ENCODE results near the gene MYBPHL. TPM values are rescaled to one million over a fixed set of nuclear protein-coding genes. Genes with fewer than 3 reads are reported as not detected.

MYBPHL gene
- total RNA-seq, 1 donor from 2014 or later, result not detected

DNA sequence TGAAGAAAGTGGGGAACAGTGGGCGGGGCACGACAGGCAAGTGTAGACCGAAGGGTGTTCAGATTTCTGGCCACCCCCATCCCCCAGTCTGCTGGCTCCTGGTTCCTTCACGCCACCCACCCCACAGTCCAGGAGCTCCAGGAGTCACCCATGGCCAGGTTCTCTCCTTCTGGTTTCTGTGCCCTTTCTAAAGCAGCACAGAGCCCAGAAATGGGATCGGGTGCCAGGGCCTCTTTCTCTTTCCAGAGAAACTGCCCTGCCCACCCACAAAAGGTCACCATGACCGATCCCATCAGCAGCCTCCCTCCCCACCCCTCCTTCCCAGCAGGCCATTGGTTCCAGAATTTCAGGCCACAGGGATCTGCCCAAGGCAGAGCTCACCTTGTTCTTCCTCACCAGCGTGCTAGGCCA, 60.7 kb downstream of the MYBPHL start:
- TF ChIP-seq CTCF (IDR thresholded peaks at IDR 0.05; ENCODE audit: unreplicated experiment), result no peak
- peaks cover 12% of the 10 kb centered on the region for H3K27me3 Mint-ChIP-seq (ENCODE audit: unreplicated experiment)
- DNase-seq (ENCODE audit: low spot score), result no peak
- H3K4me1 Mint-ChIP-seq (ENCODE audit: unreplicated experiment), result peaks cover 24% of the 10 kb centered on the region
- no peaks in the 10 kb centered on the region for H3K9me3 Mint-ChIP-seq (ENCODE audit: unreplicated experiment)
- no peak overlapping the region for H3K27ac Mint-ChIP-seq (ENCODE audit: unreplicated experiment)
- no peak overlapping the region for H3K4me3 Mint-ChIP-seq (ENCODE audit: unreplicated experiment)
- H3K36me3 Mint-ChIP-seq (ENCODE audit: low read depth, unreplicated experiment), result peaks cover 8% of the 10 kb centered on the region

DNA sequence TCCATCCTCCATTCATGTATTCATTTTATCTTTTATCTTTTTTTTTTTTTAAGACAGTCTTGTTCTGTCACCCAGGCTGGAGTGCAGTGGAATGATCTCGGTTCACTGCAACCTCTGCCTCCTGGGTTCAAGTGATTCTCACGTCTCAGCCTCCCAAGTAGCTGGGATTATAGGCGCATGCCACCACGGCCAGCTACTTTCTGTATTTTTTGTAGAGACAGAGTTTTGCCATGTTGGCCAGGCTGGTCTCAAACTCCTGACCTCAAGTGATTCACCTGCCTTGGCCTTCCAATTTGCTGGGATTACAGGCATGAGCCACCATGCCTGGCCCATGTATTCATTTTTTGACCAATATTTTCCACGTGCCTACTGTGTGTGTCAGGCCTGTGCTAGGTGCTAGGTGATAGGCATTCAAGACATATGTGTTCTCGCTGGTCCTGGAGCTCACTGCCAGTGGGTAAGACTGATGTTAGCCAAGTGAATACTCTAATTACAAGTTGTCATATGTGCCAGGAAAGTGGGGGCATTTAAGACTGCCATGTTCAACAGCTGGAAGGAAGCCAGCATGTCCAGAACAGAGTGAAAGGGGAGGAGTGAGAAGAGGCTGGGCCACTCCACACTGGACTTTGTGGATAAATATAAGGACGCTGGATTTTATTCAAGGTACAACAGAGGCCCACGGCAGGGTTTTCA, 62.8 kb downstream of the MYBPHL start:
- peaks cover 26% of the 10 kb centered on the region for H3K4me1 Mint-ChIP-seq (ENCODE audit: unreplicated experiment)
- H3K4me3 Mint-ChIP-seq (ENCODE audit: unreplicated experiment), result no peak overlapping the region
- DNase-seq (ENCODE audit: low spot score), result no peak
- H3K27me3 Mint-ChIP-seq (ENCODE audit: unreplicated experiment), result peaks cover 9% of the 10 kb centered on the region
- H3K36me3 Mint-ChIP-seq (ENCODE audit: low read depth, unreplicated experiment), result peaks cover 10% of the 10 kb centered on the region
- TF ChIP-seq CTCF (IDR thresholded peaks at IDR 0.05; ENCODE audit: unreplicated experiment), result no peak
- H3K27ac Mint-ChIP-seq (ENCODE audit: unreplicated experiment), result no peak overlapping the region
- no peaks in the 10 kb centered on the region for H3K9me3 Mint-ChIP-seq (ENCODE audit: unreplicated experiment)

- Mint-ChIP-seq H3K27ac (ENCODE audit: unreplicated experiment) (no peak overlapping the region), H3K4me1 (ENCODE audit: unreplicated experiment) (peaks cover 30% of the 10 kb centered on the region), H3K36me3 (ENCODE audit: low read depth, unreplicated experiment) (peaks cover 15% of the 10 kb centered on the region), H3K27me3 (ENCODE audit: unreplicated experiment) (peaks cover 10% of the 10 kb centered on the region), H3K4me3 (ENCODE audit: unreplicated experiment) (no peak overlapping the region), H3K9me3 (ENCODE audit: unreplicated experiment) (no peaks in the 10 kb centered on the region)
- DNase-seq (ENCODE audit: low spot score), result no peak
- no peak for TF ChIP-seq CTCF (IDR thresholded peaks at IDR 0.05; ENCODE audit: unreplicated experiment)
Observed at GRCh38 chr1:109243221-109243620, 63.6 kb downstream of the MYBPHL start.

DNA sequence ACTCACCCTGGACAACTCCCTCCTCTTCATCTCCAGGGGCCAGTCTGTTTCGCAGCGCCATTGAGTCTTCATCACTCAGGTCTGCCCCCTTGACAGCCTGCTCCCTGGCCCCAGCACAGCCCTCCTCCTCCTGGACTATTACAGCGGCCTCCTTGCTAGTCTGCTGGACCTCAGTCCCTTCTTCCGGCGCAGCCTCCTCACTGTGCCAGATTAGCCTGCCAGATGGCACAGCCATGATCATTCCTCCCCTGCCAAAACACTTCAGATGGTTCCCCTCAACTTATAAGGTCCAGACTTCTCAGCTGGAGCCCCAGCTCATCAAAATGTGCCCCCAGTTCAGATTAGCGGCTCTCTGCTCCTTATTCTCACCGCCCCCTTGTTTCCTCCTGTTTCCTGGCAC, 64.4 kb downstream of the MYBPHL start:
- peaks cover 21% of the 10 kb centered on the region for H3K36me3 Mint-ChIP-seq (ENCODE audit: low read depth, unreplicated experiment)
- H3K9me3 Mint-ChIP-seq (ENCODE audit: unreplicated experiment), result no peaks in the 10 kb centered on the region
- TF ChIP-seq CTCF (IDR thresholded peaks at IDR 0.05; ENCODE audit: unreplicated experiment), result no peak
- H3K4me1 Mint-ChIP-seq (ENCODE audit: unreplicated experiment), result peaks cover 30% of the 10 kb centered on the region
- H3K27ac Mint-ChIP-seq (ENCODE audit: unreplicated experiment), result peak overlapping the region; percentile 67
- no peak for DNase-seq (ENCODE audit: low spot score)
- peak overlapping the region; percentile 82 for H3K4me3 Mint-ChIP-seq (ENCODE audit: unreplicated experiment)
- peaks cover 10% of the 10 kb centered on the region for H3K27me3 Mint-ChIP-seq (ENCODE audit: unreplicated experiment)

Other genes starting within 250 kb of the MYBPHL start
- 33.7 TPM for gene TAF13, start 231.0 kb downstream of the MYBPHL start, total RNA-seq (ENCODE audit: unreplicated experiment)
- gene TMEM167B, start 216.2 kb downstream of the MYBPHL start, total RNA-seq (ENCODE audit: unreplicated experiment), result 22.3 TPM
- gene ELAPOR1, start 192.9 kb downstream of the MYBPHL start, total RNA-seq (ENCODE audit: unreplicated experiment), result 0.26 TPM
- gene SARS1, start 93.1 kb downstream of the MYBPHL start, total RNA-seq (ENCODE audit: unreplicated experiment), result 125 TPM
- 1.6 TPM for gene CELSR2, start 57.5 kb downstream of the MYBPHL start, total RNA-seq (ENCODE audit: unreplicated experiment)
- 9.7 TPM for gene PSRC1, start 23.9 kb downstream of the MYBPHL start, total RNA-seq (ENCODE audit: unreplicated experiment)
- 49.0 TPM for gene SORT1, start 90.9 kb upstream of the MYBPHL start, total RNA-seq (ENCODE audit: unreplicated experiment)
- 84.9 TPM for gene PSMA5, start 119.4 kb upstream of the MYBPHL start, total RNA-seq (ENCODE audit: unreplicated experiment)
- not detected for gene SYPL2, start 159.5 kb upstream of the MYBPHL start, total RNA-seq (ENCODE audit: unreplicated experiment)
- gene ATXN7L2, start 176.9 kb upstream of the MYBPHL start, total RNA-seq (ENCODE audit: unreplicated experiment), result 3.2 TPM
- 7.8 TPM for gene CYB561D1, start 187.1 kb upstream of the MYBPHL start, total RNA-seq (ENCODE audit: unreplicated experiment)
- gene AMIGO1, start 202.7 kb upstream of the MYBPHL start, total RNA-seq (ENCODE audit: unreplicated experiment), result 1.2 TPM
- gene GPR61, start 232.9 kb upstream of the MYBPHL start, total RNA-seq (ENCODE audit: unreplicated experiment), result not detected
- 17.7 TPM for gene GNAI3, start 241.6 kb upstream of the MYBPHL start, total RNA-seq (ENCODE audit: unreplicated experiment)